Stimulated activated naive CD8-positive, alpha-beta T cell treated with anti-CD3 and anti-CD28 coated beads, Interleukin-15, Interleukin-2, amounts not matched to agents 100 ng/mL and 50 ng/mL, for 24 hours (primary cell): ENCODE measurements around the gene STRN.

ENCODE experiments used
- H3K27ac Mint-ChIP-seq: one replicate; pipeline ENCODE4 v1.8.0; 2021; ENCODE audit warnings: mild to moderate bottlenecking, mixed read lengths
- H3K27me3 Mint-ChIP-seq: one replicate; pipeline ENCODE4 v1.8.0; 2021; ENCODE audit warnings: mixed read lengths
- H3K36me3 Mint-ChIP-seq: one replicate; pipeline ENCODE4 v1.8.0; 2021; ENCODE audit warnings: low read depth, mixed read lengths
- H3K4me1 Mint-ChIP-seq: one replicate; pipeline ENCODE4 v1.8.0; 2021; ENCODE audit warnings: low read depth, mixed read lengths
- H3K4me3 Mint-ChIP-seq: one replicate; pipeline ENCODE4 v1.8.0; 2021; ENCODE audit warnings: mild to moderate bottlenecking, mixed read lengths
- H3K9me3 Mint-ChIP-seq: one replicate; pipeline ENCODE4 v1.8.0; 2021; ENCODE audit warnings: mixed read lengths

The STRN gene

DNA sequence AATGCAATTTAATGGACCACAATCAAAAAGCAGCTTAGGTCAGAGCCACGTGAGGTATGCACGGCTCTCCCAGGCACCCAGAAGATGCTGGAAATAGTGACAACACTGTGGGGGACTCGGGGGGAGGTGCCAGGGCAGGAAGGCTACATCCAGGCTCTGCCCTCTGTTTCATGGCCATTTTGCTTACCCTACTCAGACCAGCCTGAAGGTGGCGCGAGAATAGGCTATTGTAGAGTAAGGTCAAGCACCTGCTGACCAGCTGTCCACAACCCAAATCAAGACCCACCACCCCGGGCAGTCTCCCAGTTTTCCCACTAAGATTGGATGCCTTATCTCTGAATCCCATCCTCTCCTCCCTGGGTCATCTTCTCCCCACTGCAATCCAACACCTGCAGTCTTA lies 154.1 kb downstream of the STRN start:
- Mint-ChIP-seq H3K36me3 (no peaks in the 10 kb centered on the region), H3K27me3 (no peaks in the 10 kb centered on the region), H3K4me1 (no peaks in the 10 kb centered on the region), H3K9me3 (no peaks in the 10 kb centered on the region), H3K27ac (no peak overlapping the region), H3K4me3 (no peak overlapping the region)

DNA sequence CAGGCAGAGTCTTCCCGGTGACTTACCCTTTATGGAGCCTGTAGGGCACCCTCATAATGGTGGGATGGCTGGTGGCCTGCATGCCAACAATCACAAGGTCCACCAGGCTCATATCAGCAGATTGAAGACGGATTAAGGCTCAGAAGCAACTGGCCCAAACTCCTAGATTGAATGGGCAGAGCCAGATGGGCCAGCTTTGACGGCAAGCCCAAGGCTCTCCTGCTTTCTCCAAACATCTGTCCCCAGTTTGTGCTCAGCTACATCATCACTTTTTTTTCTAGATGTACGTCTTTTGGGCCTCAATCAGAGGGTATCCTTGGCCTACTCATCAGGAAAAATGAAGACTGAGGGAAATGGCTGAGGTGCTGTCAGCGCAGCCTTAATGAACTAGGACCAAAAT lies 155.3 kb downstream of the STRN start:
- H3K4me3 Mint-ChIP-seq, result no peak overlapping the region
- no peaks in the 10 kb centered on the region for H3K36me3 Mint-ChIP-seq
- H3K27me3 Mint-ChIP-seq, result no peaks in the 10 kb centered on the region
- H3K9me3 Mint-ChIP-seq, result no peaks in the 10 kb centered on the region
- no peak overlapping the region for H3K27ac Mint-ChIP-seq
- no peaks in the 10 kb centered on the region for H3K4me1 Mint-ChIP-seq

DNA sequence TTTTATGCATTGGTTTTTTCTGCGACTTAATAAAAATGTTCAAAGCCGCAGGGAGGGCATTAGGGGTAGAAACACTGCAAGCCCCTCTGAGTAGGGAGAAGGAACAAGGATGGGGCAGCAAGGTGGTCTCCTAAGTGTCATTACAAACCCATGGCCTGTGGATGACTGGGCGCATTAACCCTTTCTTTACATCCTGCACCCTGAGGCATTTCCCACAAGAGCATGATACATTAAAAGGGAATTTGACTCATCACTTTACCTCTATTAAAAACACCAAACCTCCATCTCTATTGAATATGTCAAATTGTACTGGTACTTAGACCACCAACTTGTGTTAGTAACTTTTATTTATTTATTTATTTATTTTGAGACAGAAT lies 157.3 kb downstream of the STRN start:
- Mint-ChIP-seq H3K27me3 (no peaks in the 10 kb centered on the region), H3K4me3 (no peak overlapping the region), H3K27ac (no peak overlapping the region)

DNA sequence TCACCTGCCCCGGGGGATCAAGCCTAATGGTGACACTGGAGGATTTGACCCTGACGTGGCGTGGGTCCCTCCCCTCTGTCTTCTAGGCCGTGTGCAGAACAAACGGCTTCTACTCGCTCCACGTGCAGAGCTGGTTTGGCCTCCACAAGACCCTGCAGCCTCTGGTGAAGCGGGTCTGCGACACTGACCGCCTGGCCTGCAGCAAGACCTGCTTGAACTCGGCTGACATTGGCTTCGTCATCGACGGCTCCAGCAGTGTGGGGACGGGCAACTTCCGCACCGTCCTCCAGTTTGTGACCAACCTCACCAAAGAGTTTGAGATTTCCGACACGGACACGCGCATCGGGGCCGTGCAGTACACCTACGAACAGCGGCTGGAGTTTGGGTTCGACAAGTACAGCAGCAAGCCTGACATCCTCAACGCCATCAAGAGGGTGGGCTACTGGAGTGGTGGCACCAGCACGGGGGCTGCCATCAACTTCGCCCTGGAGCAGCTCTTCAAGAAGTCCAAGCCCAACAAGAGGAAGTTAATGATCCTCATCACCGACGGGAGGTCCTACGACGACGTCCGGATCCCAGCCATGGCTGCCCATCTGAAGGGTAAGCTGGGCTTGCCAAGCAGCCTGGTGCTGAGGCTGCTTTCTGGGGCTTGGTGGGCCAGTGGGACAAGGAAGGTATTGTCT lies 157.8 kb downstream of the STRN start:
- Mint-ChIP-seq H3K27me3 (no peaks in the 10 kb centered on the region), H3K9me3 (no peaks in the 10 kb centered on the region), H3K36me3 (no peaks in the 10 kb centered on the region), H3K27ac (no peak overlapping the region), H3K4me3 (no peak overlapping the region), H3K4me1 (no peaks in the 10 kb centered on the region)

More for the DNA sequence above, 157.3 kb downstream of the STRN start:
- Mint-ChIP-seq H3K4me1 (no peaks in the 10 kb centered on the region), H3K36me3 (no peaks in the 10 kb centered on the region), H3K9me3 (no peaks in the 10 kb centered on the region)

DNA sequence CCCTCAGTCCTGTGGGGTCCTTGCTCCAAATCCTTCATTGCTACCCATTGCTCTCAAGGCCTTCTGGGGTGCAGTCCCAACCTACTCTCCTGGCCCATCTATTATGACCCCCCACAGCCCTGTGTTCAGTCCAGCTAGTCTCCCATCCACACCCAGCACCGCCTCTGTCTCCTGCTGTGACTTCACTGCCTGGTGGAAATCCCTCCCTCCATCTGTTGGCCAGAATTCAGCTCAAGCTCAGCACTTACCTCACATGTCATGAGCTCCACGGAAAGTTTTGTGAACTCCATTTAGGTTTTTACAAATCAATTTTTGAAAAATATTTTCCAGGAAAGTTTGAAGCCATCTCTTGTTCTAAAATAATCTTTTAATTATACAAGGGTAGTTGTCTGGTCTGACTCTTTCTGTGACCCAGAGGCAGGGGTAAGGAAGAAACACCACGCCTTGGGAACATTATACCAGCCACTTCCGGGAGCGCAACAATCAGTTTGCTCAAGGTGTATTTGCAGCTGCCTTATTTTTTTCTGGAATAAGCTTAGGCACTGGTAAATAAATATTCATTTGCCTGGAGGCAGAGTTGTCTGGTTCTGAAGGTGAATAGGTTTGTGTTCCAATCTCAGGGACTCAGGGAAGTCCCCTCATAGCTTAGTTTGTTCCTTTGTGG lies 159.0 kb downstream of the STRN start:
- H3K9me3 Mint-ChIP-seq, result no peaks in the 10 kb centered on the region
- H3K4me1 Mint-ChIP-seq, result no peaks in the 10 kb centered on the region
- no peak overlapping the region for H3K4me3 Mint-ChIP-seq
- H3K27me3 Mint-ChIP-seq, result no peaks in the 10 kb centered on the region
- H3K36me3 Mint-ChIP-seq, result no peaks in the 10 kb centered on the region
- no peak overlapping the region for H3K27ac Mint-ChIP-seq

DNA sequence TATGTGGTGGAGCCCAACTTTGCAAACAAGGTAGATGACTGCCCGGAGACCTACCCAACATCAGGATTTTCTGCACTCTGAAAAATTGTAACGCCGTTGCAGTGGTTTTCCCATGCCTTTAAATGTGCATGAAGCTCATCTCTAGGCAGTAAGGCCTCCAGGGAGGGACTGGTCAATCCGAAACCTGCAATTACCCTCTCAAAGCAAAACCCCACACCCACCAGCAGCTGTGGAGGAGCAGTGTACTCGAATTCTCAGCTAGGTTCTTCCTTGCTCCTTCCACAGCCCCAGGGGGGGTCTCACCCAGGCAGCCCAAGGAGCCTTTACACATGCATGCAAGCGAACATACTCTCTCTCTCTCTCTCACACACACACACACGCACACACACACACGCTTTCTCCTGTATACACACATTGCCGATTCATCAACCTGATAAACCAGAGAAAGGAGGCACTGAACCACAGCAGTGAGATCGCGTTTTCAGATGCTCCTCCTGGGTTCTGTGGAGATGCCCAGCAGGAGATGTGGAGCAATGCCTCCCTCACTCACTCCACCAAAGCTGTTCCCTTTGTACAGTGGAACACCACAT lies 160.6 kb downstream of the STRN start:
- Mint-ChIP-seq H3K4me3 (no peak overlapping the region), H3K9me3 (no peaks in the 10 kb centered on the region), H3K4me1 (no peaks in the 10 kb centered on the region), H3K27ac (no peak overlapping the region), H3K27me3 (no peaks in the 10 kb centered on the region), H3K36me3 (no peaks in the 10 kb centered on the region)

DNA sequence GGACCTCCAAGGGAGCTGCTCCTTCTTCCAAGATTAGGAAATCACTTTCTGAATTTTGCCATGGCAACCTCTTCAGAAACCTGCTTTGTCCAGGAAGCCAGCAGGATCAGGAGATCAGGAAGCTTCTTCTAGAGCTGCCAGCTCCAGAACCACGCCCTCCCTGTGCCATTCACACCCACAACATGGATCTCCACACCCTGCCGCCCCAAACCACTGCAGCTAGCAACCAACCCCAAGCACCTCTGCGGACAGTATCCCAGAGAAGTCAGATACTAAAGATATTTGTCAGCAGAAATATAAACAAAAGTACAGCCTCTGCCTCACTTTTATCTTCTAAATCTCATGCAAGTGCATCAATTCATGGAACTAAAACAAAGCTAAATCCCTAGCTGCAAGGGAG lies 163.4 kb downstream of the STRN start:
- Mint-ChIP-seq H3K36me3 (no peaks in the 10 kb centered on the region), H3K4me3 (no peak overlapping the region), H3K27ac (no peak overlapping the region), H3K27me3 (peaks cover 7% of the 10 kb centered on the region), H3K9me3 (no peaks in the 10 kb centered on the region), H3K4me1 (peaks cover 4% of the 10 kb centered on the region)

DNA sequence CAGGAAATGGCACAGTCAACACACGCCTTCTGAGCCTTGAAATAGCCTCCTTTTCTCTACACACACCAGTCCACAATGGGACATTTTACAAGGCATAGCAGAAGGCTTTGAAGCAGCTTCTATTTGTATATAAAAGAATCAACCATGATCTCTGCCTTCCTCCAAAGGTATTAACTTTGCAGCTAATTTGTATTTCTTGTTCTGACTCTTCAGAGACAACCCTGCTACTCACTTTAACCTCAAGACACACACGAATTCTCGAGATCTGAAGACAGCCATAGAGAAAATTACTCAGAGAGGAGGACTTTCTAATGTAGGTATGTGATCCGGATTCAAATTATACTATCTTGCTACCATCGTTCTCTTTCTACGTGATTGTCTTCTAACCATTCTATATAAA lies 165.2 kb downstream of the STRN start:
- Mint-ChIP-seq H3K27me3 (peaks cover 17% of the 10 kb centered on the region), H3K4me3 (no peak overlapping the region), H3K4me1 (peaks cover 11% of the 10 kb centered on the region), H3K36me3 (no peaks in the 10 kb centered on the region), H3K27ac (peak overlapping the region; percentile 4), H3K9me3 (no peaks in the 10 kb centered on the region)

DNA sequence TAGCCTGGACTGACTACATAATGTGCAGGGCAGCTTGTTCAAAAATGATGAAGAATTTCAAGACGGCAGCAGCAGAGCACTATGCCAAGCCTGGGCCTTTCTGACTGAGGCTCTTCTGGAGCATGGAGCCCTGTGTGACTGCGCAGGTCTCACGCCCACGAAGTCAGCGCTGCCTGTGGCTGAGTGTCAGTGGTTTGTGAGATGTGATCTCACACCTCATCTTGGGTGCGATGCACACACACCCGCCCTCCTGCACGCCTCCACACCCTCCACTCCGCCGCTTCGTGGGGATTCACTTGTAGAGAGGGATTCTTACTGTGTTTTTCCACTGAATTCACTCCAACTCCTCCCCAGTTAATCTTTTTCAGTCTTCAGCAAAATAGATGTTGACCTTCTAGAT lies 166.0 kb downstream of the STRN start:
- peaks cover 20% of the 10 kb centered on the region for H3K27me3 Mint-ChIP-seq
- no peak overlapping the region for H3K27ac Mint-ChIP-seq
- H3K36me3 Mint-ChIP-seq, result no peaks in the 10 kb centered on the region
- no peaks in the 10 kb centered on the region for H3K9me3 Mint-ChIP-seq
- peaks cover 11% of the 10 kb centered on the region for H3K4me1 Mint-ChIP-seq
- H3K4me3 Mint-ChIP-seq, result no peak overlapping the region

DNA sequence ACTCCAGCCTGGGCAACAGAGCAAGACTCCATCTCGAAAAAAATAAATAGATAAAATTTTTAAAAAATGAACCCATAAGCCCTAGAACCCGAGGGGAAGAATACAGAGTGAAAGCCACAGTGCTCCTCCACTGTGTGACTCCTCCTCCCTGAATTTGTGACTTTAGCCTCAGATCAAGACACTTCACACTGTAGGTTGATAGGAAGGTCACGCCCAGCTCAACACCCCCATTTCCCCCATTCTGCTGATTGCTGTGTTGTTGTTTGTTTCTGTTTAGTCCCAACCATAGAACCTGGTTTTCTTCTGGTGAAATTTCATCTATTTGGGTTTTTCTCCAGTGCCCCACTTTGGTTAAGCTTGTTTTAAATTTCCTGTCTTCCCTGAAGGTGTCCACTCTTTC lies 167.6 kb downstream of the STRN start:
- no peak overlapping the region for H3K4me3 Mint-ChIP-seq
- H3K9me3 Mint-ChIP-seq, result no peaks in the 10 kb centered on the region
- peaks cover 20% of the 10 kb centered on the region for H3K27me3 Mint-ChIP-seq
- H3K4me1 Mint-ChIP-seq, result peaks cover 11% of the 10 kb centered on the region
- H3K27ac Mint-ChIP-seq, result no peak overlapping the region
- no peaks in the 10 kb centered on the region for H3K36me3 Mint-ChIP-seq

DNA sequence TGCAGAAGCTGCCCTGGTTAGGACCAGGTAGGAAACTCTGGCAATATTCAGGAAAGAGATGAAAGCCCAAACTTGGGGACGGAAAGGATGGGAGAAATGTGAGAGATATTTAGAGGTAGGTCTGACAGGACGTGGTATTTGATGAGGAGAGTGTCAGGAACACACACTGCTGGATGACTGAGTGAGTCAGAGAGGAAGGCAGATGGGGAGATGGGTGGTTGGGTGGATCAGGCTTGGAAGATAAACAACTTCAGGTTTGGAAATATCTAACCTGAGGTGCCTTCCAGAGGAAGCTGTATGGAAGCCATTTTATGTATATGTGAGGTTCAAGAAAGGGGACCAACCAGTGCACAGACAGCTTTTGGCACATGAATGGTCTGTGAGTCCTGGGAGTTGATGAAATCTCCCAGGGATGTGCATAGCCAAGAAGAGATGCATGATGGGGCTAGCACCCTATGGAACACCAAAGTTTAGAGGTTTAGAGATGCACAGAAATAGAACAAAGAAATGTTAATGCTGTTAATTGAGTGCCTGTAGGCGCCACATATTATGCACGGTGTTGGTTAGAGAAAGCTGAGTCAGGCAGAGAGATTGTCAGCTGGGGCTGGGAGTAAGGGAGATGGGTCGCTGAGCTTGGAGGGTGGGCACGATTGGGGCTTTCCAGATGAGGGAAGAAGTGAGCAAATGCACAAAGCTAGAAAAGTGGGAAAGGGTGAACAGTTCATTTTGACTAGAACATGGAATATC lies 168.8 kb downstream of the STRN start:
- Mint-ChIP-seq H3K27ac (no peak overlapping the region), H3K4me1 (peaks cover 11% of the 10 kb centered on the region), H3K4me3 (no peak overlapping the region), H3K9me3 (no peaks in the 10 kb centered on the region), H3K27me3 (peaks cover 20% of the 10 kb centered on the region), H3K36me3 (no peaks in the 10 kb centered on the region)
